Mammary epithelial cell (primary cell): ENCODE measurements around the gene GTPBP4.

Experiments
- EZH2 ChIP-seq: IDR thresholded peaks from 2 replicates; pipeline ENCODE4 v1.6.1; 2012; ENCODE audit warnings: low read length, inconsistent platforms, borderline replicate concordance
- TF ChIP-seq, protein P1 (sequence below), 2 donors: IDR thresholded peaks in 1 of 2; conservative IDR thresholded peaks in 1 of 2; 2 replicates each; pipeline ENCODE4 v1.5.1; 2011 to 2012; ENCODE audit warnings: inconsistent platforms in 2 of 2, low read length in 2 of 2, mild to moderate bottlenecking in 2 of 2, control low read depth in 1 of 2, low read depth in 1 of 2; ENCODE audit not compliant: insufficient read depth in 1 of 2; ENCODE audit errors: extremely low read depth in 1 of 2

GRCh38 chr10:1020958-1021357 is 32.7 kb downstream of the GTPBP4 start:
- TF ChIP-seq, protein P1, sequence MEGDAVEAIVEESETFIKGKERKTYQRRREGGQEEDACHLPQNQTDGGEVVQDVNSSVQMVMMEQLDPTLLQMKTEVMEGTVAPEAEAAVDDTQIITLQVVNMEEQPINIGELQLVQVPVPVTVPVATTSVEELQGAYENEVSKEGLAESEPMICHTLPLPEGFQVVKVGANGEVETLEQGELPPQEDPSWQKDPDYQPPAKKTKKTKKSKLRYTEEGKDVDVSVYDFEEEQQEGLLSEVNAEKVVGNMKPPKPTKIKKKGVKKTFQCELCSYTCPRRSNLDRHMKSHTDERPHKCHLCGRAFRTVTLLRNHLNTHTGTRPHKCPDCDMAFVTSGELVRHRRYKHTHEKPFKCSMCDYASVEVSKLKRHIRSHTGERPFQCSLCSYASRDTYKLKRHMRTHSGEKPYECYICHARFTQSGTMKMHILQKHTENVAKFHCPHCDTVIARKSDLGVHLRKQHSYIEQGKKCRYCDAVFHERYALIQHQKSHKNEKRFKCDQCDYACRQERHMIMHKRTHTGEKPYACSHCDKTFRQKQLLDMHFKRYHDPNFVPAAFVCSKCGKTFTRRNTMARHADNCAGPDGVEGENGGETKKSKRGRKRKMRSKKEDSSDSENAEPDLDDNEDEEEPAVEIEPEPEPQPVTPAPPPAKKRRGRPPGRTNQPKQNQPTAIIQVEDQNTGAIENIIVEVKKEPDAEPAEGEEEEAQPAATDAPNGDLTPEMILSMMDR (conservative IDR thresholded peaks at IDR 0.05 in 1 of 2, IDR thresholded peaks at IDR 0.05 in 1 of 2; ENCODE audit: extremely low read depth in 1 of 2, insufficient read depth in 1 of 2, low read depth in 1 of 2, low read length in 2 of 2): no peak
- TF ChIP-seq EZH2: no peak
